GM12878 (cell line): Measurements from ENCODE around the gene RND1. TPM values are rescaled to one million over a fixed set of nuclear protein-coding genes. Genes with fewer than 3 reads are reported as not detected.

ENCODE experiments used
- BHLHE40 ChIP-seq, 2 experiments: fragments of 450-650 bp in 1 of 2; IDR thresholded peaks; 2 replicates each; pipeline ENCODE4 v1.6.1; 2011 to 2017; ENCODE audit warnings: low read depth in 2 of 2, borderline replicate concordance in 1 of 2, improper control_type of control experiment in 1 of 2, low read length in 1 of 2, mild to moderate bottlenecking in 1 of 2
- BRCA1 ChIP-seq: IDR thresholded peaks from 2 replicates; pipeline ENCODE4 v1.6.1; 2011; ENCODE audit warnings: low read depth, low read length, improper control_type of control experiment
- CREB1 ChIP-seq: IDR thresholded peaks from 2 replicates; pipeline ENCODE4 v1.6.1; 2012; ENCODE audit warnings: low read depth, mild to moderate bottlenecking, inconsistent platforms
- EED ChIP-seq: sonication (generic); IDR thresholded peaks from 2 replicates; pipeline ENCODE4 v1.6.1; 2016; ENCODE audit warnings: antibody characterized with exemption, low read depth
- EP300 ChIP-seq, 2 experiments: fragments of 150-350 bp in 1 of 2; IDR thresholded peaks; 2 replicates each; pipeline ENCODE4 v1.6.1; 2011 to 2012; ENCODE audit warnings: low read depth in 2 of 2, low read length in 2 of 2, borderline replicate concordance in 1 of 2, improper control_type of control experiment in 1 of 2, inconsistent platforms in 1 of 2; ENCODE audit not compliant: control insufficient read depth in 1 of 2
- ESRRA ChIP-seq: IDR thresholded peaks from 2 replicates; pipeline ENCODE4 v1.6.1; 2012; ENCODE audit warnings: mild to moderate bottlenecking, low read length, improper control_type of control experiment
- GABPA ChIP-seq: IDR thresholded peaks from 2 replicates; pipeline ENCODE4 v1.6.1; 2014; ENCODE audit warnings: antibody characterized with exemption, low read depth, mild to moderate bottlenecking, inconsistent platforms
- HCFC1 ChIP-seq: fragments of 150-350 bp; IDR thresholded peaks from 2 replicates; pipeline ENCODE4 v1.6.1; 2014; ENCODE audit warnings: low read length
- JUND ChIP-seq: IDR thresholded peaks from 2 replicates; pipeline ENCODE4 v1.6.1; 2012; ENCODE audit warnings: low read depth, mild to moderate bottlenecking, low read length, improper control_type of control experiment, moderate library complexity
- KAT2A ChIP-seq: conservative IDR thresholded peaks from 2 replicates; pipeline ENCODE4 v1.6.1; 2011; ENCODE audit warnings: low read depth, low read length; ENCODE audit not compliant: control insufficient read depth
- MEF2A ChIP-seq: IDR thresholded peaks from 2 replicates; pipeline ENCODE4 v1.6.1; 2011; ENCODE audit warnings: low read depth, mild to moderate bottlenecking, low read length, moderate library complexity; ENCODE audit not compliant: insufficient read depth
- MEF2B ChIP-seq: fragments of 450-650 bp; IDR thresholded peaks from 2 replicates; pipeline ENCODE4 v1.6.1; 2018; ENCODE audit warnings: mild to moderate bottlenecking, moderate library complexity; ENCODE audit not compliant: partially characterized antibody, poor library complexity, severe bottlenecking
- MTA2 ChIP-seq: fragments of 450-650 bp; IDR thresholded peaks from 2 replicates; pipeline ENCODE4 v1.6.1; 2016; ENCODE audit warnings: low read depth, mild to moderate bottlenecking, moderate library complexity
- NFXL1 ChIP-seq: fragments of 450-650 bp; IDR thresholded peaks from 2 replicates; pipeline ENCODE4 v1.6.1; 2017; ENCODE audit warnings: antibody characterized with exemption, mild to moderate bottlenecking, borderline replicate concordance
- POLR2A ChIP-seq: IDR thresholded peaks from 2 replicates; pipeline ENCODE4 v1.6.1; 2011; ENCODE audit warnings: low read depth, mild to moderate bottlenecking, low read length
- SIN3A ChIP-seq: IDR thresholded peaks from 2 replicates; pipeline ENCODE4 v1.6.1; 2012; ENCODE audit warnings: low read depth, low read length, improper control_type of control experiment
- SMAD1 ChIP-seq: fragments of 450-650 bp; IDR thresholded peaks from 2 replicates; pipeline ENCODE4 v1.6.1; 2018; ENCODE audit warnings: mild to moderate bottlenecking, low read depth; ENCODE audit not compliant: partially characterized antibody
- SREBF1 ChIP-seq: IDR thresholded peaks from 2 replicates; pipeline ENCODE4 v1.6.1; 2012; ENCODE audit warnings: mild to moderate bottlenecking, low read length
- ZNF274 ChIP-seq: IDR thresholded peaks from one replicate; pipeline ENCODE4 v1.8.0; 2011; ENCODE audit not compliant: insufficient read length, insufficient read depth
- ZSCAN29 ChIP-seq: fragments of 450-650 bp; IDR thresholded peaks from 2 replicates; pipeline ENCODE4 v1.6.1; 2017; ENCODE audit warnings: mild to moderate bottlenecking, moderate library complexity
- polyA plus RNA-seq, 11 experiments: library from polyadenylated mRNA; depleted of rRNA in 4 of 11; unstranded in 6 of 11; stranded (reverse) in 5 of 11; fragments of >200 nt; fragmentation: Nextera tagmentation in 4 of 11; fragmentation: Illumina TruSeq in 1 of 11; extraction: Ambion mirVana in 4 of 11; extraction: Trizol in 1 of 11; gene quantifications; 1 replicate in 1 of 11; 2 replicates in 10 of 11; pipeline versions ENCODE4 v1.2.1 to v1.2.3, GENCODE V29; 2011 to 2016; ENCODE audit warnings: inconsistent platforms in 2 of 11, missing spikeins in 2 of 11, low read depth in 1 of 11
- total RNA-seq, 4 experiments: library from RNA; depleted of rRNA in 3 of 4; stranded (reverse); fragments of >200 nt in 3 of 4; fragmentation: Illumina TruSeq in 1 of 4; extraction: Trizol in 1 of 4; gene quantifications; 2 replicates each; pipeline versions ENCODE4 v1.2.1 to v1.2.3, GENCODE V29; 2013 to 2021
- TF ChIP-seq, protein P1 (sequence below): IDR thresholded peaks from 2 replicates; pipeline ENCODE4 v1.6.1; 2012; ENCODE audit warnings: low read depth, low read length, improper control_type of control experiment
- TF ChIP-seq, protein P2 (sequence below): fragments of 450-650 bp; IDR thresholded peaks from 2 replicates; pipeline ENCODE4 v1.6.1; 2017; ENCODE audit warnings: low read depth, mild to moderate bottlenecking, moderate library complexity
- TF ChIP-seq, protein P3 (sequence below): fragments of 450-650 bp; IDR thresholded peaks from 2 replicates; pipeline ENCODE4 v1.6.1; 2016; ENCODE audit warnings: mild to moderate bottlenecking

RND1 gene
- total and polyA plus RNA-seq, 10 of the 15 experiments (the other 5 are each of a cell fraction or from before 2014, with no cell fraction given): 0.24 to 5.1 (median 1.5) TPM

DNA sequence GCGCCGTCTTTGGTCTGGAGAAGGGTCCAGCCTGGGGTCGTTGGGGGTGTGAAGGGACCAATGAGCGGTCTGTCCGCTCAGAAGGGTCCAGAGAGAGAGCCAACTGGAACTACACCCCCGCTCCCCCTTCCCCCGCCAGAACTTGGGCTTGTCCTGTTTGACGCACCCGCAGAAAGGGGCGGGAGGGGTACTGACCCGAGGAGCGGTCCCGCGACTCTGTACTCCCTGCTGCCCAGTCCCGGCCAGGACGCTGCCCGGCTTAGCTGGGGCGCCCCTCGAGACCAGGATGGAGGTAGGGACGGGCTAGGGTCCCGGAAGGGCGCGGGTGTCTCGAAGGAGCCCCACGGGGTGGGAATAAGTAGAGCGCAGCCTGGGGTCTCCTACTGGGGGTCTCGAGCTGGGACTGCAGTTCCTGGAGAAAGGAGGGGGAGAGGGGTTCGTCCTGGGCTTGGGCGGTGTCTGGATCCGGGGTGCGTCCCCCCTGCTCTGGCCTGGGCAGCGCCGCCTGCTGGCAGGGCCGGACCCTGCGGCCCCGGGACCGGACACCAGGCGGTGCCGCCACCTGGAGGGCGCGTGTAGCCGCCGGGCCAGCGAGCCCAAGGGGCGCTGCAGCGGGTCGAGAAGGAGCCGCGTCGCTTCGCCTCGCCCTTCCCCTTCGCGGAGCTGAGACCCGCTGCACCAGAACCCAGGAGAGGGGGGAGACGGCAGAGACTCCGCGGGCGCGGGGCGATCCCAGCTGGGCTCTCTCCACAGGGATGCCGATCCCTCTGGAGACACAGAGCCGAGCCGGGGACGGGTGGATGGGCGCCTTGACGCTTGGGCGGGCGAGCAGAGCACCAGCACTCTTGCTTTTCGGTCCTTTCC, 51.2 kb downstream of the RND1 start (continued):
- TF ChIP-seq ZSCAN29 (peak; percentile 78; the same call in 1 of the 2 replicates), BRCA1 (no peak), BHLHE40 (IDR thresholded peaks at IDR 0.05; ENCODE audit: borderline replicate concordance in 1 of 2, low read depth in 2 of 2, low read length in 1 of 2) (peak; percentile 14 to 74; a peak in 2 of 4 replicates), HCFC1 (no peak; the same call in 1 of the 2 replicates), MEF2A (0 out of 2 replicates have a peak, but pooled peaks have one; percentile 48), SREBF1 (no peak), CREB1 (no peak; the same call in 1 of the 2 replicates), SMAD1 (no peak), POLR2A (peak; percentile 75), KAT2A (no peak), GABPA (no peak), SIN3A (no peak; the same call in 1 of the 2 replicates), NFXL1 (no peak), ZNF274 (no peak), ESRRA (no peak), MEF2B (peak; percentile 31), EP300 (IDR thresholded peaks at IDR 0.05; ENCODE audit: borderline replicate concordance in 1 of 2, control insufficient read depth in 1 of 2, low read depth in 2 of 2, low read length in 2 of 2) (no peak), EED (no peak), JUND (no peak), MTA2 (no peak; the same call in 1 of the 2 replicates)
- TF ChIP-seq, protein P1, sequence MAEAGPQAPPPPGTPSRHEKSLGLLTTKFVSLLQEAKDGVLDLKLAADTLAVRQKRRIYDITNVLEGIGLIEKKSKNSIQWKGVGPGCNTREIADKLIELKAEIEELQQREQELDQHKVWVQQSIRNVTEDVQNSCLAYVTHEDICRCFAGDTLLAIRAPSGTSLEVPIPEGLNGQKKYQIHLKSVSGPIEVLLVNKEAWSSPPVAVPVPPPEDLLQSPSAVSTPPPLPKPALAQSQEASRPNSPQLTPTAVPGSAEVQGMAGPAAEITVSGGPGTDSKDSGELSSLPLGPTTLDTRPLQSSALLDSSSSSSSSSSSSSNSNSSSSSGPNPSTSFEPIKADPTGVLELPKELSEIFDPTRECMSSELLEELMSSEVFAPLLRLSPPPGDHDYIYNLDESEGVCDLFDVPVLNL: no peak
- TF ChIP-seq, protein P2, sequence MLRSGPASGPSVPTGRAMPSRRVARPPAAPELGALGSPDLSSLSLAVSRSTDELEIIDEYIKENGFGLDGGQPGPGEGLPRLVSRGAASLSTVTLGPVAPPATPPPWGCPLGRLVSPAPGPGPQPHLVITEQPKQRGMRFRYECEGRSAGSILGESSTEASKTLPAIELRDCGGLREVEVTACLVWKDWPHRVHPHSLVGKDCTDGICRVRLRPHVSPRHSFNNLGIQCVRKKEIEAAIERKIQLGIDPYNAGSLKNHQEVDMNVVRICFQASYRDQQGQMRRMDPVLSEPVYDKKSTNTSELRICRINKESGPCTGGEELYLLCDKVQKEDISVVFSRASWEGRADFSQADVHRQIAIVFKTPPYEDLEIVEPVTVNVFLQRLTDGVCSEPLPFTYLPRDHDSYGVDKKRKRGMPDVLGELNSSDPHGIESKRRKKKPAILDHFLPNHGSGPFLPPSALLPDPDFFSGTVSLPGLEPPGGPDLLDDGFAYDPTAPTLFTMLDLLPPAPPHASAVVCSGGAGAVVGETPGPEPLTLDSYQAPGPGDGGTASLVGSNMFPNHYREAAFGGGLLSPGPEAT: no peak
- TF ChIP-seq, protein P3, sequence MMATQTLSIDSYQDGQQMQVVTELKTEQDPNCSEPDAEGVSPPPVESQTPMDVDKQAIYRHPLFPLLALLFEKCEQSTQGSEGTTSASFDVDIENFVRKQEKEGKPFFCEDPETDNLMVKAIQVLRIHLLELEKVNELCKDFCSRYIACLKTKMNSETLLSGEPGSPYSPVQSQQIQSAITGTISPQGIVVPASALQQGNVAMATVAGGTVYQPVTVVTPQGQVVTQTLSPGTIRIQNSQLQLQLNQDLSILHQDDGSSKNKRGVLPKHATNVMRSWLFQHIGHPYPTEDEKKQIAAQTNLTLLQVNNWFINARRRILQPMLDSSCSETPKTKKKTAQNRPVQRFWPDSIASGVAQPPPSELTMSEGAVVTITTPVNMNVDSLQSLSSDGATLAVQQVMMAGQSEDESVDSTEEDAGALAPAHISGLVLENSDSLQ: no peak
